K562 (cell line): ENCODE results near the gene PGBD1. TPM values are rescaled to one million over a fixed set of nuclear protein-coding genes. Genes with fewer than 3 reads are reported as not detected.

Source experiments
- BRD4 ChIP-seq: fragments of 200-600 bp; sonication (generic); IDR thresholded peaks from 2 replicates; pipeline ENCODE4 v1.6.1; 2017; ENCODE audit warnings: inconsistent platforms
- CC2D1A ChIP-seq: fragments of 450-650 bp; IDR thresholded peaks from 2 replicates; pipeline ENCODE4 v1.6.1; 2017; ENCODE audit warnings: mild to moderate bottlenecking
- CEBPG ChIP-seq, 3 experiments: fragments of 200-800 bp in 1 of 3; sonication (Bioruptor generic) in 1 of 3; sonication (generic) in 1 of 3; formaldehyde crosslinking in 1 of 3; IDR thresholded peaks in 2 of 3; conservative IDR thresholded peaks in 1 of 3; 2 replicates each; pipeline versions ENCODE4 v1.6.1 to v1.8.0; 2016 to 2022; ENCODE audit warnings: missing compliant biosample characterization in 2 of 3, missing genetic modification characterization in 2 of 3, mild to moderate bottlenecking in 1 of 3, missing genetic modification reagents in 1 of 3
- DACH1 ChIP-seq: fragments of 450-650 bp; IDR thresholded peaks from 2 replicates; pipeline ENCODE4 v1.6.1; 2018; ENCODE audit not compliant: partially characterized antibody
- DPF2 ChIP-seq: fragments of 450-650 bp; IDR thresholded peaks from 2 replicates; pipeline ENCODE4 v1.6.1; 2016
- ERF ChIP-seq: fragments of 450-650 bp; formaldehyde crosslinking; IDR thresholded peaks from 2 replicates; pipeline ENCODE4 v1.4.0; 2020; ENCODE audit warnings: mild to moderate bottlenecking, mixed read lengths
- KDM4B ChIP-seq, 2 experiments: fragments of 450-650 bp in 1 of 2; sonication (generic) in 1 of 2; IDR thresholded peaks; 2 replicates each; pipeline ENCODE4 v1.6.1; 2016 to 2017; ENCODE audit warnings: borderline replicate concordance in 2 of 2, antibody characterized with exemption in 1 of 2, low read depth in 1 of 2, mild to moderate bottlenecking in 1 of 2
- KHSRP ChIP-seq: fragments of 450-650 bp; IDR thresholded peaks from 2 replicates; pipeline ENCODE4 v1.6.1; 2017
- KLF6 ChIP-seq: fragments of 250-450 bp; sonication (Bioruptor Pico); IDR thresholded peaks from 2 replicates; pipeline ENCODE4 v1.4.0; 2020; ENCODE audit warnings: mild to moderate bottlenecking, moderate library complexity, borderline replicate concordance
- NFE2 ChIP-seq: IDR thresholded peaks from 2 replicates; pipeline ENCODE4 v1.6.1; 2014; ENCODE audit warnings: antibody characterized with exemption, low read depth
- NFIX ChIP-seq: fragments of 250-450 bp; sonication (Bioruptor Pico); IDR thresholded peaks from 2 replicates; pipeline ENCODE4 v1.4.0; 2020; ENCODE audit warnings: low read depth, mild to moderate bottlenecking, moderate library complexity
- SMARCA4 ChIP-seq: fragments of 450-650 bp; IDR thresholded peaks from 2 replicates; pipeline ENCODE4 v1.6.1; 2016
- SP2 ChIP-seq: IDR thresholded peaks from 2 replicates; pipeline ENCODE4 v1.6.1; 2011; ENCODE audit warnings: mild to moderate bottlenecking, low read depth, low read length, moderate library complexity; ENCODE audit not compliant: poor library complexity, severe bottlenecking; ENCODE audit errors: extremely low read depth
- STAG1 ChIP-seq: sonication (generic); formaldehyde crosslinking; IDR thresholded peaks from 2 replicates; pipeline ENCODE4 v1.5.0; 2020; ENCODE audit warnings: missing genetic modification reagents, borderline replicate concordance
- ZC3H11A ChIP-seq: IDR thresholded peaks from 2 replicates; pipeline ENCODE4 v1.6.1; 2012; ENCODE audit warnings: low read depth, low read length, improper control_type of control experiment
- ZNF12 ChIP-seq: sonication (generic); formaldehyde crosslinking; IDR thresholded peaks from 2 replicates; pipeline ENCODE4 v1.4.0; 2020; ENCODE audit warnings: mild to moderate bottlenecking, missing genetic modification reagents
- ZNF197 ChIP-seq: fragments of 200-800 bp; sonication (Bioruptor generic); IDR thresholded peaks from 2 replicates; pipeline ENCODE4 v1.6.1; 2016; ENCODE audit warnings: low read depth, missing genetic modification characterization, missing compliant biosample characterization
- ZNF408 ChIP-seq: fragments of 250-450 bp; sonication (Bioruptor Pico); IDR thresholded peaks from 2 replicates; pipeline ENCODE4 v1.4.0; 2020; ENCODE audit warnings: low read depth, mild to moderate bottlenecking, moderate library complexity
- ZNF717 ChIP-seq: fragments of 250-450 bp; sonication (Bioruptor Pico); IDR thresholded peaks from 2 replicates; pipeline ENCODE4 v1.5.0; 2021
- polyA plus RNA-seq, 8 experiments: library from polyadenylated mRNA; depleted of rRNA in 4 of 8; stranded (reverse) in 5 of 8; unstranded in 3 of 8; fragments of >200 nt; fragmentation: Nextera tagmentation in 2 of 8; fragmentation: Illumina TruSeq in 1 of 8; extraction: Ambion mirVana in 2 of 8; extraction: Trizol in 1 of 8; gene quantifications; 2 replicates each; pipeline versions ENCODE4 v1.2.1 to v1.2.3, GENCODE V29; 2011 to 2014; ENCODE audit warnings: inconsistent platforms in 1 of 8, missing spikeins in 1 of 8
- total RNA-seq, 7 experiments: library from RNA; depleted of rRNA in 6 of 7; stranded (reverse); fragments of >200 nt in 6 of 7; fragmentation: Illumina TruSeq in 2 of 7; extraction: Trizol in 2 of 7; gene quantifications; 2 replicates each; pipeline versions ENCODE4 v1.2.1 to v1.2.3, GENCODE V29; 2011 to 2021; ENCODE audit warnings: low replicate concordance in 1 of 7
- TF ChIP-seq, protein P1 (sequence below): IDR thresholded peaks from 2 replicates; pipeline ENCODE4 v1.6.1; 2016; ENCODE audit warnings: missing genetic modification characterization, missing compliant biosample characterization
- TF ChIP-seq, protein P2 (sequence below): sonication (generic); formaldehyde crosslinking; IDR thresholded peaks from 2 replicates; pipeline ENCODE4 v1.8.0; 2022; ENCODE audit warnings: mild to moderate bottlenecking, low read depth, missing genetic modification reagents
- TF ChIP-seq, protein P3 (sequence below): sonication (generic); formaldehyde crosslinking; IDR thresholded peaks from 2 replicates; pipeline ENCODE4 v1.8.1; 2023; ENCODE audit warnings: mild to moderate bottlenecking, missing genetic modification reagents, moderate library complexity
- TF ChIP-seq, protein P4 (sequence below): sonication (generic); formaldehyde crosslinking; IDR thresholded peaks from 2 replicates; pipeline ENCODE4 v1.4.0; 2020; ENCODE audit warnings: mild to moderate bottlenecking, missing genetic modification reagents

Gene PGBD1
- total and polyA plus RNA-seq, 9 of the 15 experiments (the other 6 are each of a cell fraction or from before 2014, with no cell fraction given): 3.3 to 9.0 (median 7.3) TPM

DNA sequence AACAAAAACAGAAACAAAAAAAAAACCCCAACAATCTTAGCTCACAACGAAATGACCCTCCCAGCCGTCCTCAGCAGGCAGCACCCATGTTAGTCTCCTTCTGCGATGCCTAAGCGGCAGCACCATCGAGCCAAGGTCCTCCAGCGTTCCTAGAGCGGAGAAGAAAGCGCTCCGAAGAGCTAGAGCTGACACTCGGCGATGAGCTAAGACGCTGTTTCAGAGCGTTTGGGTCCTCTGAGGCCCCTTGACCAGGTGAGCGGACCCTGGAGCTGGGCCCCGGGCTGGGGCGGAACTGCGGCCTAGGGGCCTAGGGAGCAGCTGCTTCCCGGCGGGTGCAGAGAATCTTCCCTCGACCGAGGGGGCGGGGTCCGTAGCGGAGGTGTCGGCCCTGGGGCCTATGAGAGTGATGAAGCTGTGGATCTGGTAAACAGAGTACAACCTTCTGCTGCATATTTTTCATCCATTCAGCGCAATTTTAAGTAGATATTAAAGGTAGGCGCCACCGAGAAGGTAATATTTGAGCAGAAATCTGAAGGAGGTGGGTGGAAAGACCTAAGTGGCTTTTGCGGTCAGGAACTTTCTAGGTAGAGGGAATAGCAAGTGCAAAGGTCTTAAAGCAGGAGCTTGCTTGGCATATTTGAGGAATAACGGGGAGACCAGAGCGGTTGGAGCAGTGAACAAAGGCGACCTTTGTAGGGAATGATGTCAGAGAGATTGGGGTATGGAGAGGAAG, 14.2 kb upstream of the PGBD1 start, which contains the start of gene ZSCAN26 (continued):
- TF ChIP-seq, protein P1, sequence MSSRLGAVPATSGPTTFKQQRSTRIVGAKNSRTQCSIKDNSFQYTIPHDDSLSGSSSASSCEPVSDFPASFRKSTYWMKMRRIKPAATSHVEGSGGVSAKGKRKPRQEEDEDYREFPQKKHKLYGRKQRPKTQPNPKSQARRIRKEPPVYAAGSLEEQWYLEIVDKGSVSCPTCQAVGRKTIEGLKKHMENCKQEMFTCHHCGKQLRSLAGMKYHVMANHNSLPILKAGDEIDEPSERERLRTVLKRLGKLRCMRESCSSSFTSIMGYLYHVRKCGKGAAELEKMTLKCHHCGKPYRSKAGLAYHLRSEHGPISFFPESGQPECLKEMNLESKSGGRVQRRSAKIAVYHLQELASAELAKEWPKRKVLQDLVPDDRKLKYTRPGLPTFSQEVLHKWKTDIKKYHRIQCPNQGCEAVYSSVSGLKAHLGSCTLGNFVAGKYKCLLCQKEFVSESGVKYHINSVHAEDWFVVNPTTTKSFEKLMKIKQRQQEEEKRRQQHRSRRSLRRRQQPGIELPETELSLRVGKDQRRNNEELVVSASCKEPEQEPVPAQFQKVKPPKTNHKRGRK (tag): 0 out of 2 replicates have a peak, but pooled peaks have one; percentile 44
- peak; percentile 96 for TF ChIP-seq SP2
- TF ChIP-seq ZNF717 (CRISPR knock-in tag): no peak
- TF ChIP-seq KDM4B (IDR thresholded peaks at IDR 0.05; ENCODE audit: borderline replicate concordance in 2 of 2, low read depth in 1 of 2): peak in 1 of 2 experiments; percentile 82; a peak in 1 of 4 replicates
- TF ChIP-seq ZNF408 (CRISPR knock-in tag): no peak
- TF ChIP-seq NFIX (CRISPR knock-in tag): no peak
- TF ChIP-seq, protein P2, sequence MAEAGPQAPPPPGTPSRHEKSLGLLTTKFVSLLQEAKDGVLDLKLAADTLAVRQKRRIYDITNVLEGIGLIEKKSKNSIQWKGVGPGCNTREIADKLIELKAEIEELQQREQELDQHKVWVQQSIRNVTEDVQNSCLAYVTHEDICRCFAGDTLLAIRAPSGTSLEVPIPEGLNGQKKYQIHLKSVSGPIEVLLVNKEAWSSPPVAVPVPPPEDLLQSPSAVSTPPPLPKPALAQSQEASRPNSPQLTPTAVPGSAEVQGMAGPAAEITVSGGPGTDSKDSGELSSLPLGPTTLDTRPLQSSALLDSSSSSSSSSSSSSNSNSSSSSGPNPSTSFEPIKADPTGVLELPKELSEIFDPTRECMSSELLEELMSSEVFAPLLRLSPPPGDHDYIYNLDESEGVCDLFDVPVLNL (CRISPR knock-in tag): no peak
- TF ChIP-seq SMARCA4: no peak
- TF ChIP-seq CC2D1A: no peak; the same call in 1 of the 2 replicates
- no peak for TF ChIP-seq CEBPG (CRISPR knock-in tag; IDR thresholded peaks at IDR 0.05)
- no peak for TF ChIP-seq CEBPG (tag; conservative IDR thresholded peaks at IDR 0.05 in 1 of 2, IDR thresholded peaks at IDR 0.05 in 1 of 2)
- TF ChIP-seq, protein P3, sequence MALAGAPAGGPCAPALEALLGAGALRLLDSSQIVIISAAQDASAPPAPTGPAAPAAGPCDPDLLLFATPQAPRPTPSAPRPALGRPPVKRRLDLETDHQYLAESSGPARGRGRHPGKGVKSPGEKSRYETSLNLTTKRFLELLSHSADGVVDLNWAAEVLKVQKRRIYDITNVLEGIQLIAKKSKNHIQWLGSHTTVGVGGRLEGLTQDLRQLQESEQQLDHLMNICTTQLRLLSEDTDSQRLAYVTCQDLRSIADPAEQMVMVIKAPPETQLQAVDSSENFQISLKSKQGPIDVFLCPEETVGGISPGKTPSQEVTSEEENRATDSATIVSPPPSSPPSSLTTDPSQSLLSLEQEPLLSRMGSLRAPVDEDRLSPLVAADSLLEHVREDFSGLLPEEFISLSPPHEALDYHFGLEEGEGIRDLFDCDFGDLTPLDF (CRISPR knock-in tag): 0 out of 2 replicates have a peak, but pooled peaks have one; percentile 60
- TF ChIP-seq, protein P4, sequence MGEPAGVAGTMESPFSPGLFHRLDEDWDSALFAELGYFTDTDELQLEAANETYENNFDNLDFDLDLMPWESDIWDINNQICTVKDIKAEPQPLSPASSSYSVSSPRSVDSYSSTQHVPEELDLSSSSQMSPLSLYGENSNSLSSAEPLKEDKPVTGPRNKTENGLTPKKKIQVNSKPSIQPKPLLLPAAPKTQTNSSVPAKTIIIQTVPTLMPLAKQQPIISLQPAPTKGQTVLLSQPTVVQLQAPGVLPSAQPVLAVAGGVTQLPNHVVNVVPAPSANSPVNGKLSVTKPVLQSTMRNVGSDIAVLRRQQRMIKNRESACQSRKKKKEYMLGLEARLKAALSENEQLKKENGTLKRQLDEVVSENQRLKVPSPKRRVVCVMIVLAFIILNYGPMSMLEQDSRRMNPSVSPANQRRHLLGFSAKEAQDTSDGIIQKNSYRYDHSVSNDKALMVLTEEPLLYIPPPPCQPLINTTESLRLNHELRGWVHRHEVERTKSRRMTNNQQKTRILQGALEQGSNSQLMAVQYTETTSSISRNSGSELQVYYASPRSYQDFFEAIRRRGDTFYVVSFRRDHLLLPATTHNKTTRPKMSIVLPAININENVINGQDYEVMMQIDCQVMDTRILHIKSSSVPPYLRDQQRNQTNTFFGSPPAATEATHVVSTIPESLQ (CRISPR knock-in tag): 0 out of 2 replicates have a peak, but pooled peaks have one; percentile 82
- peak; percentile 69; the same call in 1 of the 2 replicates for TF ChIP-seq ZNF197 (CRISPR knock-in tag)
- TF ChIP-seq NFE2: no peak
- TF ChIP-seq ZNF12 (CRISPR knock-in tag): peak; percentile 80; the same call in 1 of the 2 replicates
- TF ChIP-seq BRD4: peak; percentile 69; the same call in 1 of the 2 replicates
- TF ChIP-seq DACH1: no peak
- TF ChIP-seq KHSRP: no peak
- TF ChIP-seq KLF6: no peak
- no peak for TF ChIP-seq ZC3H11A
- TF ChIP-seq DPF2: peak; percentile 16
- TF ChIP-seq STAG1: no peak
- 0 out of 2 replicates have a peak, but pooled peaks have one; percentile 79 for TF ChIP-seq ERF
